ENCODE data around the gene MPRIP. TPM values are rescaled to one million over a fixed set of nuclear protein-coding genes. Genes with fewer than 3 reads are reported as not detected.
A peak's percentile ranks its signal among the peaks of the same experiment; 100 is the strongest.

The MPRIP gene
- total and polyA plus RNA-seq, 2 donors (not counting 1 experiment from before 2014, with no cell fraction given): 130 to 299 TPM

GRCh38 chr17:17235212-17236174 lies 193.2 kb downstream of the MPRIP start:
- Histone ChIP-seq H3K9ac (ENCODE audit: low read length) (peak overlapping the region; percentile 96), H3K9me3 (ENCODE audit: control extremely low read depth in 1 of 3, control insufficient read depth in 2 of 3, insufficient read depth in 1 of 3, low read length in 2 of 3) (no peaks in the 10 kb centered on the region), H3K27ac (ENCODE audit: low read length in 2 of 2) (peak overlapping the region in 1 of 2 donors; percentile 100), H3K36me3 (replicated peaks in 1 of 2; ENCODE audit: control extremely low read depth in 1 of 2, control insufficient read depth in 1 of 2, extremely low read depth in 1 of 2, insufficient read depth in 2 of 2, low read length in 1 of 2) (peaks cover 0 to 15% of the 10 kb centered on the region in 2 experiments), H3K4me2 (replicated peaks; ENCODE audit: low read depth, low read length, poor library complexity, severe bottlenecking) (peak overlapping the region; percentile 94), H2AFZ (ENCODE audit: insufficient read depth, low read depth, low read length, poor library complexity, severe bottlenecking) (no peak overlapping the region), H3K79me2 (ENCODE audit: control insufficient read depth, insufficient read depth, low read length) (peaks cover 53% of the 10 kb centered on the region), H3K4me1 (ENCODE audit: control insufficient read depth in 2 of 2, insufficient read depth in 2 of 2, low read length in 2 of 2) (peaks cover 9 to 21% of the 10 kb centered on the region in 2 donors), H3K4me3 (ENCODE audit: control extremely low read depth in 1 of 5, extremely low read depth in 1 of 5, insufficient read depth in 1 of 5, low read depth in 2 of 5, low read length in 4 of 5) (peak overlapping the region; percentile 83 to 96 (median 91)), H4K20me1 (ENCODE audit: control insufficient read depth, insufficient read depth, low read length, poor library complexity, severe bottlenecking) (peaks cover 11% of the 10 kb centered on the region), H3K27me3 (replicated peaks in 1 of 4; ENCODE audit: control extremely low read depth in 1 of 4, control insufficient read depth in 3 of 4, insufficient read depth in 4 of 4, low read length in 3 of 4) (no peaks in the 10 kb centered on the region)
- ATAC-seq (ENCODE audit: low read depth) (no peak), DNase-seq (peak; percentile 19)
- Mint-ChIP-seq H3K9me3 (ENCODE audit: insufficient read depth) (no peaks in the 10 kb centered on the region), H3K27me3 (no peaks in the 10 kb centered on the region), H3K4me1 (peaks cover 26% of the 10 kb centered on the region), H3K4me3 (peak overlapping the region; percentile 91), H3K27ac (peak overlapping the region; percentile 99)
- 82% methylated on average over 13 of the region's 19 CpGs for WGBS (ENCODE audit: insufficient coverage)
- ChIA-PET CTCF (interaction anchor here (0.6 to 1.7 kb wide), 3 partner anchors 20 to 242 kb away, joined by 3 to 4 read pairs (median 4); no protein-coding TSS in a partner anchor), POLR2A (interaction anchor here (0.6 kb wide), 1 partner anchor 23 kb away, joined by 12 read pairs; no protein-coding TSS in a partner anchor)
- TF ChIP-seq EZH2 (IDR thresholded peaks at IDR 0.05; ENCODE audit: borderline replicate concordance, insufficient read depth, low read depth, low read length, poor library complexity, severe bottlenecking) (no peak), CTCF (IDR thresholded peaks at IDR 0.05) (no peak)
- intact Hi-C loops (cut with micrococcal nuclease): loop anchor here (2.0 to 10.0 kb wide), 2 partner anchors 51 to 515 kb away; no protein-coding TSS in a partner anchor
